Measurements from ENCODE around the gene ANAPC7. TPM values are rescaled to one million over a fixed set of nuclear protein-coding genes. Genes with fewer than 3 reads are reported as not detected.
"Not testable (repeated sequence)": the region's sequence is repeated elsewhere in the genome, so short reads cannot be mapped to it uniquely, and the experiment has no call there.

ANAPC7 gene
- total RNA-seq, 1 experiment from 2014 or later, result 85.8 TPM

DNA sequence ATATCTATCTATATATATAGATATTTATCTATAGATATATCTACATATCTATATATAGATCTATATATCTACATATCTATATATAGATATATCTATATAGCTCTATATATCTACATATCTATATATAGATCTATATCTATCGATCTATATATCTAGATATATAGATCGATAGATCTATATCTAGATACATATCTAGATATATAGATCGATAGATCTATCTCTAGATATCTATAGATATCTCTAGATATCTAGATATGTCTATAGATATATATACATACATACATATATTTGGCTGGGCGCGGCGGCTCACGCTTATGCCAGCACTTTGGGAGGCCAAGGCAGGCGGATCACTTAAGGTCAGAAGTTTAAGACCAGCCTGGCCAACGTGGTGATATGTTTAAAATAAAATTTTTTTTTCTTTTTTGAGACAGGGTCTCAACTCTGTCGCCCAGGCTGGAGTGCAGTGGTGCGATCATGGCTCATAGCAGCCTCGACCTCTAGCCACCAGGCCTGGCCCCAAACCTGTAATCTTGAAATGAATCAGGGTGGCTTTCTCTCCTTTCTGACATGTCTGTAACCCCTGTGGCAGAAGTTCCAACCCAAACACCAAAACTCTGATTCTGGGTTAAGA lies 28.6 kb upstream of the ANAPC7 start:
- no peaks in the 10 kb centered on the region for H3K9me3 ChIP-seq (ENCODE audit: control insufficient read depth, insufficient read depth, low read depth, low read length)
- BruUV-seq (replicated peaks), result no TSS peak
- TF ChIP-seq POLR2AphosphoS5 (IDR thresholded peaks at IDR 0.05; ENCODE audit: low read depth, low read length) (no peak), TCF7L2 (IDR thresholded peaks at IDR 0.05; ENCODE audit: low read depth, low read length) (no peak), SIN3A (IDR thresholded peaks at IDR 0.05; ENCODE audit: borderline replicate concordance, insufficient read depth, low read depth, low read length) (no peak)
- TF ChIP-seq, protein P1, sequence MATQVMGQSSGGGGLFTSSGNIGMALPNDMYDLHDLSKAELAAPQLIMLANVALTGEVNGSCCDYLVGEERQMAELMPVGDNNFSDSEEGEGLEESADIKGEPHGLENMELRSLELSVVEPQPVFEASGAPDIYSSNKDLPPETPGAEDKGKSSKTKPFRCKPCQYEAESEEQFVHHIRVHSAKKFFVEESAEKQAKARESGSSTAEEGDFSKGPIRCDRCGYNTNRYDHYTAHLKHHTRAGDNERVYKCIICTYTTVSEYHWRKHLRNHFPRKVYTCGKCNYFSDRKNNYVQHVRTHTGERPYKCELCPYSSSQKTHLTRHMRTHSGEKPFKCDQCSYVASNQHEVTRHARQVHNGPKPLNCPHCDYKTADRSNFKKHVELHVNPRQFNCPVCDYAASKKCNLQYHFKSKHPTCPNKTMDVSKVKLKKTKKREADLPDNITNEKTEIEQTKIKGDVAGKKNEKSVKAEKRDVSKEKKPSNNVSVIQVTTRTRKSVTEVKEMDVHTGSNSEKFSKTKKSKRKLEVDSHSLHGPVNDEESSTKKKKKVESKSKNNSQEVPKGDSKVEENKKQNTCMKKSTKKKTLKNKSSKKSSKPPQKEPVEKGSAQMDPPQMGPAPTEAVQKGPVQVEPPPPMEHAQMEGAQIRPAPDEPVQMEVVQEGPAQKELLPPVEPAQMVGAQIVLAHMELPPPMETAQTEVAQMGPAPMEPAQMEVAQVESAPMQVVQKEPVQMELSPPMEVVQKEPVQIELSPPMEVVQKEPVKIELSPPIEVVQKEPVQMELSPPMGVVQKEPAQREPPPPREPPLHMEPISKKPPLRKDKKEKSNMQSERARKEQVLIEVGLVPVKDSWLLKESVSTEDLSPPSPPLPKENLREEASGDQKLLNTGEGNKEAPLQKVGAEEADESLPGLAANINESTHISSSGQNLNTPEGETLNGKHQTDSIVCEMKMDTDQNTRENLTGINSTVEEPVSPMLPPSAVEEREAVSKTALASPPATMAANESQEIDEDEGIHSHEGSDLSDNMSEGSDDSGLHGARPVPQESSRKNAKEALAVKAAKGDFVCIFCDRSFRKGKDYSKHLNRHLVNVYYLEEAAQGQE (IDR thresholded peaks at IDR 0.05; ENCODE audit: insufficient read depth in 1 of 2, low read depth in 2 of 2, low read length in 1 of 2), result no peak
- TF ChIP-seq, protein P2, sequence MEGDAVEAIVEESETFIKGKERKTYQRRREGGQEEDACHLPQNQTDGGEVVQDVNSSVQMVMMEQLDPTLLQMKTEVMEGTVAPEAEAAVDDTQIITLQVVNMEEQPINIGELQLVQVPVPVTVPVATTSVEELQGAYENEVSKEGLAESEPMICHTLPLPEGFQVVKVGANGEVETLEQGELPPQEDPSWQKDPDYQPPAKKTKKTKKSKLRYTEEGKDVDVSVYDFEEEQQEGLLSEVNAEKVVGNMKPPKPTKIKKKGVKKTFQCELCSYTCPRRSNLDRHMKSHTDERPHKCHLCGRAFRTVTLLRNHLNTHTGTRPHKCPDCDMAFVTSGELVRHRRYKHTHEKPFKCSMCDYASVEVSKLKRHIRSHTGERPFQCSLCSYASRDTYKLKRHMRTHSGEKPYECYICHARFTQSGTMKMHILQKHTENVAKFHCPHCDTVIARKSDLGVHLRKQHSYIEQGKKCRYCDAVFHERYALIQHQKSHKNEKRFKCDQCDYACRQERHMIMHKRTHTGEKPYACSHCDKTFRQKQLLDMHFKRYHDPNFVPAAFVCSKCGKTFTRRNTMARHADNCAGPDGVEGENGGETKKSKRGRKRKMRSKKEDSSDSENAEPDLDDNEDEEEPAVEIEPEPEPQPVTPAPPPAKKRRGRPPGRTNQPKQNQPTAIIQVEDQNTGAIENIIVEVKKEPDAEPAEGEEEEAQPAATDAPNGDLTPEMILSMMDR (IDR thresholded peaks at IDR 0.05), result no peak
- ChIA-PET CTCF (interaction anchor here (0.6 to 1.6 kb wide), 15 partner anchors 11 to 581 kb away, joined by 3 to 19 read pairs (median 4); partner anchors contain the start of gene FAM216A), POLR2A (interaction anchor here (0.7 kb wide), 1 partner anchor 385 kb away, joined by 3 read pairs; no protein-coding TSS in a partner anchor)
- peaks cover 14% of the 10 kb centered on the region for H3K36me3 ChIP-seq (ENCODE audit: control insufficient read depth, insufficient read depth, low read length)
- intact Hi-C loops (cut with micrococcal nuclease; ENCODE audit: unreplicated experiment), result loop anchor here (10.0 kb wide), 1 partner anchor 77 kb away; no protein-coding TSS in a partner anchor
- in situ Hi-C loops (cut with HindIII; ENCODE audit: low pct_unique_long_range_greater_than_20kb, low sequenced_read_pairs), result no loop called here
- H3K4me3 ChIP-seq (ENCODE audit: low read depth in 2 of 2, low read length in 2 of 2), result peak overlapping the region; percentile 49 to 50
- no peaks in the 10 kb centered on the region; the same call in 1 of the 2 replicates for H3K4me1 ChIP-seq (ENCODE audit: control insufficient read depth, insufficient read depth, low read length)
- H3K27ac ChIP-seq (ENCODE audit: low read length), result no peak overlapping the region; the same call in 1 of the 2 replicates
- ATAC-seq (no peak), DNase-seq (ENCODE audit: low read depth, low spot score) (no peak)
- no peaks in the 10 kb centered on the region for H3K27me3 ChIP-seq (ENCODE audit: control insufficient read depth, insufficient read depth, low read length)

DNA sequence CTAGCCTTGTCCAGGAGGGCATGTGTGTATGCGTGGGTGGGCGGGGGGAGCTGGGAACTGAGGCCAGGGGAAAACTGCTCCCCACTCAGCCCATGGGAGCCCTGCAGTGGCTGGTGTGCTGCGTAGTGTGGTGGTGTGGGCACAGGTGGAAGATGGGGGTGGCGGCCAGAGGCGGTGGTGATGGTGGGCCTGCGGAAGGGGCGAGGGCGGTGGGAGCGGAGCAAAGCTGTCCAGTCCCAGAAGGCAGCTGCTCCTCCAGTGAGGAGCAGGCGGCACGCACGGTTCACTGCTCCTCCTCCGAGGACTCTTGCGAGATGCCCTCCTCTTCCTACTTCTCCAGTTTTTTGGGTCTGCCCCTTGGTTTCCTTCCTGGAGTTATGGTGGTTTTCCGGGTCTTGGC lies 26.2 kb upstream of the ANAPC7 start:
- DNase-seq (ENCODE audit: low read depth, low spot score); ATAC-seq; in situ Hi-C loops (cut with HindIII; ENCODE audit: low pct_unique_long_range_greater_than_20kb, low sequenced_read_pairs); H3K27me3 ChIP-seq (ENCODE audit: control insufficient read depth, insufficient read depth, low read length); H3K4me1 ChIP-seq (ENCODE audit: control insufficient read depth, insufficient read depth, low read length); H3K27ac ChIP-seq (ENCODE audit: low read length); H3K36me3 ChIP-seq (ENCODE audit: control insufficient read depth, insufficient read depth, low read length); H3K9me3 ChIP-seq (ENCODE audit: control insufficient read depth, insufficient read depth, low read depth, low read length); BruUV-seq (replicated peaks); POLR2A ChIA-PET; H3K4me3 ChIP-seq (ENCODE audit: low read depth in 2 of 2, low read length in 2 of 2): not testable (repeated sequence)
- intact Hi-C loops (cut with micrococcal nuclease; ENCODE audit: unreplicated experiment), result loop anchor here (10.0 kb wide), 1 partner anchor 75 kb away; no protein-coding TSS in a partner anchor
- CTCF ChIA-PET, result interaction anchor here (0.7 kb wide), 1 partner anchor 51 kb away, joined by 4 read pairs; no protein-coding TSS in a partner anchor

DNA sequence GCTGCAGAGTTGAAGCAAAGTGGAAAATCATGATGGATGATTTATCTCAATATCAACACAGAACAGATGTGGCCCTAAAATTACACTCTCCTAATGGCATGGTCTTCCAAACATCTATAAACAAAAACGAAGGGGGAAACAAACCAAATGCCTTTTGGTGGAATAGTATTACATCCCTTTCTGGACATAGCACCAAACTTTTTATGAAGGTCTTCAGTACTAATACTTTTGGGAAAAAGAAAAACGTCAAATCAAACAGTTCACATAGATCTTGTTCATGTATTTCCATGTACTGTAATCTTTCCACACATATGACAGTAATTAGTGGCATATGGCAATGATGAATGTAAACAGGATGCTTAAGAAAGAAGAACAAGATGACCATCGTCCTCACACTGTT lies 22.9 kb upstream of the ANAPC7 start:
- ChIA-PET CTCF (interaction anchor here (0.5 kb wide), 1 partner anchor 11 kb away, joined by 7 read pairs; no protein-coding TSS in a partner anchor), POLR2A (no interaction called here)
- no peaks in the 10 kb centered on the region for H3K9me3 ChIP-seq (ENCODE audit: control insufficient read depth, insufficient read depth, low read depth, low read length)
- in situ Hi-C loops (cut with HindIII; ENCODE audit: low pct_unique_long_range_greater_than_20kb, low sequenced_read_pairs), result no loop called here
- BruUV-seq (replicated peaks), result no TSS peak
- ATAC-seq (no peak), DNase-seq (ENCODE audit: low read depth, low spot score) (no peak)
- no peaks in the 10 kb centered on the region; the same call in 1 of the 2 replicates for H3K4me1 ChIP-seq (ENCODE audit: control insufficient read depth, insufficient read depth, low read length)
- no peak for TF ChIP-seq POLR2AphosphoS5 (IDR thresholded peaks at IDR 0.05; ENCODE audit: low read depth, low read length)
- TF ChIP-seq TCF7L2 (IDR thresholded peaks at IDR 0.05; ENCODE audit: low read depth, low read length), result no peak
- TF ChIP-seq, protein P1 (IDR thresholded peaks at IDR 0.05; ENCODE audit: insufficient read depth in 1 of 2, low read depth in 2 of 2, low read length in 1 of 2), result no peak
- no peak for TF ChIP-seq SIN3A (IDR thresholded peaks at IDR 0.05; ENCODE audit: borderline replicate concordance, insufficient read depth, low read depth, low read length)
- TF ChIP-seq, protein P2 (IDR thresholded peaks at IDR 0.05), result no peak
- intact Hi-C loops (cut with micrococcal nuclease; ENCODE audit: unreplicated experiment), result no loop called here
- H3K4me3 ChIP-seq (ENCODE audit: low read depth in 2 of 2, low read length in 2 of 2), result no peak overlapping the region
- H3K27me3 ChIP-seq (ENCODE audit: control insufficient read depth, insufficient read depth, low read length), result no peaks in the 10 kb centered on the region
- H3K27ac ChIP-seq (ENCODE audit: low read length), result no peak overlapping the region
- no peaks in the 10 kb centered on the region for H3K36me3 ChIP-seq (ENCODE audit: control insufficient read depth, insufficient read depth, low read length)

All from Panc1 (cell line).